ENCODE measurements around the gene GDPGP1. TPM values are rescaled to one million over a fixed set of nuclear protein-coding genes. Genes with fewer than 3 reads are reported as not detected.
A peak's percentile ranks its signal among the peaks of the same experiment; 100 is the strongest.
"Not testable (repeated sequence)": the region's sequence is repeated elsewhere in the genome, so short reads cannot be mapped to it uniquely, and the experiment has no call there.

Gene GDPGP1, protein sequence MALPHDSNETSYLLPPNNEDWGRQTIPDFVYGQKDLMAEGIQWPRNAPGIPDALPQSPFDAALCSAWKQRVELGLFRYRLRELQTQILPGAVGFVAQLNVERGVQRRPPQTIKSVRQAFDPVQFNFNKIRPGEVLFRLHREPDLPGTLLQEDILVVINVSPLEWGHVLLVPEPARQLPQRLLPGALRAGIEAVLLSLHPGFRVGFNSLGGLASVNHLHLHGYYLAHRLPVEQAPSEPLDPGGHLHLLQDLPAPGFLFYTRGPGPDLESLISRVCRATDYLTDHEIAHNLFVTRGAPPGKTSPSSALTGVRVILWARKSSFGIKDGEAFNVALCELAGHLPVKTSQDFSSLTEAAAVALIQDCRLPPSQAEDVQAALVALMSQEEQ
- polyA plus RNA-seq = 1 to 10 TPM; 2.1 to 2.2 TPM

DNA sequence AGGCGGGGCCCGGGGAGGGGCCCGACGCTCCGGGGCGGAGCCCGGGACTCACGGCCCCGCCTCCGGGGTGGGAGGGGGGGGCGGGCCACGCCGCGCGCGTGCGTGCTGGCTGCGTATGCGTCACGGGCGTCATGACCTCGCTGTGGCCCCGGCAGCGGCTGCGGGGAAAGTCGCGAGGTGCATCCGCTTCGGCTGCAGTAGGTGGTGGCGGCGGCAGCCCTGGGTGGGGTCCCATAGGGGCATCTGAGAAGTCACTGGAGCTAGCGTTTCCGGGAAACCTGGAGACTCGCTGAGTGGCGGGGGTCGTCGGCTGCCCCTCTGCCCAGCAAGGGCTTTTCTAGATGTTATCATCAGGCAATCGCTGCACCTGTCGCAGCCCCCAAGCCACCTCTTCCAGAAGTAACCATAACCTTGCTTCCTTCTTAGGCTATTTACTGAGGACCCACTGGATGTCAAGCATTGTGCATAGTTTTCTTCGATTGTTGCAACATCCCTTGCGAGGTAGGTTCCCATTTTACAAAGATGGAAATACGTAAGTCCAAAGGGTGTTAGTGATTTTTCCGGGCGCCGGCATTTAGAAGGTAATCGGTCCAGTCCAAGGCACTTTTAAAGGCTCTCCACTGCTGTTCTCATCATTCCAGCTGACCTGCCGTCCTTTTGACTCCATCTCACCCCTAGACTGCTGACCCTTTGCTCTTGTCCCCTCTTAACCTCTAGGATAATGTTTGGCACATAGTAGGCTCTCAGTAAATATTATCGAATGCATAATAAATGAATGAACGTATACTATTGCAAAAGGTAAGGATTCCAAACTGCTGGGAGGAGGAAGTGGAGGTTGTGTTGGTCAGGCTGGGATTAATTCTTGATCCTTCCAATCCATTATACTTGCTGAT lies at the start of gene GDPGP1:
Gene GDPGP1, plus strand, starts transcription at position 114 of the 893 bp plus-strand sequence. CDS start 6,700 bp downstream, outside the sequence.
- peaks cover 4 to 23% of the 10 kb centered on the region in 2 donors for H3K4me1 ChIP-seq (ENCODE audit: control insufficient read depth in 2 of 2, insufficient read depth in 2 of 2, low read length in 1 of 2)
- WGBS, 2 donors = 2 to 4% methylated on average over 49 of the region's 49 CpGs
- H3K36me3 ChIP-seq (ENCODE audit: control insufficient read depth in 2 of 2, insufficient read depth in 2 of 2, low read length in 1 of 2) = peaks cover 0 to 13% of the 10 kb centered on the region in 2 donors

DNA sequence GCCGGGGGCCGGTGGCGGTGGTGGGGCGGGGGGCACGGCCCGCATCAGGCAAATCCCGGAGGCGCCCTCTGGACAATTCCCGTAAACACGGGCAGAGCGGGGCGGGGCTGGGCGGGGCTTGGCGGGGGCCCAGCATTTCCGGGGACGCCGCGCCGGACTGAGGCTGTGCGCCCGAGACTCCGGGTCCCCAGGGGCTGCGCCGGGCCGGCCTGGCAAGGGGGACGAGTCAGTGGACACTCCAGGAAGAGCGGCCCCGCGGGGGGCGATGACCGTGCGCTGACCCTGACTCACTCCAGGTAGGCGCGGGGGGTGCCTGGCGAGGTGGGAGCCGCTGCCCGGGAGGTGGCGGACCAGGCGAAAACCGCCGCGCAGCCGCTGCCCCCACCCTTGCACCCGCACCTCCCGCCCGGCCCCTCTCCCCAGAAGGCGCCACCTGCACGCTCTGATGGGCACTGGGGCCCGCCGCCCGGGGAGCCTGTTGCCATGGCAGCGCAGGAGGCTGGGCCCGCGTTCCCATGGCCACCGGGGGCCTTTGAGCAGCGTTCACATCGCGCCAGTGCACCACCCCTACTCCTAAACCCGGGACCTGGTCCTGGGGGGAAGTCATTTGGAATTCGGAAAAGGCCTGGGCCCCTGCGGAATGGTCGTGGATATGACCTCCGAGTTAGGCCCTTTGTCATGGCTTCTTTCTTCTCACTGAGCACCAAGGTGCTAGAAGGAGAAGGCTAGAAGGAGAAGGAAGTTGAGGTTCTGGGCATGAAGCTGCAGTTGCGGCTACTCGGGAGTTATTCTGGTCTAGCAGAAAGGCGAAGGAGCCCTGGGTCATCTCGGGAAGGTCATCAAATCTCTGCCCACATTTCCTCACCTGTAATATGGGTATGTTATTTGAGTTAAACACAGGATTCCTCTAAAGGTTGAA lies 49.0 kb upstream of the GDPGP1 start:
- peak overlapping the region; percentile 78 to 90 for H3K4me3 ChIP-seq (ENCODE audit: low read depth in 1 of 2, low read length in 2 of 2)
- peaks cover 5 to 11% of the 10 kb centered on the region in 2 donors for H3K4me1 ChIP-seq (ENCODE audit: control insufficient read depth in 2 of 2, insufficient read depth in 2 of 2, low read length in 1 of 2)
- H3K27ac ChIP-seq (ENCODE audit: low read depth in 2 of 2, low read length in 1 of 2) = peak overlapping the region; percentile 97 to 99
- no peaks in the 10 kb centered on the region for H3K36me3 ChIP-seq (ENCODE audit: control insufficient read depth in 2 of 2, insufficient read depth in 2 of 2, low read length in 1 of 2)
- 4 to 5% methylated on average over 47 to 67 of the region's 67 CpGs for WGBS, 2 donors
- no peaks in the 10 kb centered on the region for H3K9me3 ChIP-seq (ENCODE audit: control insufficient read depth in 2 of 2, insufficient read depth in 1 of 2, low read depth in 1 of 2, low read length in 1 of 2)
- no peaks in the 10 kb centered on the region for H3K27me3 ChIP-seq (ENCODE audit: control insufficient read depth in 1 of 2, insufficient read depth in 2 of 2, low read length in 2 of 2)

More for the DNA sequence above, at the start of gene GDPGP1:
- Histone ChIP-seq H3K9me3 (ENCODE audit: control insufficient read depth in 2 of 2, insufficient read depth in 1 of 2, low read depth in 1 of 2, low read length in 1 of 2) (no peaks in the 10 kb centered on the region), H3K27ac (ENCODE audit: low read depth in 2 of 2, low read length in 1 of 2) (peak within 1 kb of the TSS; percentile 94 to 98), H3K4me3 (ENCODE audit: low read depth in 1 of 2, low read length in 2 of 2) (peak within 1 kb of the TSS; percentile 60 to 74), H3K27me3 (ENCODE audit: control insufficient read depth in 1 of 2, insufficient read depth in 2 of 2, low read length in 2 of 2) (no peaks in the 10 kb centered on the region)

DNA sequence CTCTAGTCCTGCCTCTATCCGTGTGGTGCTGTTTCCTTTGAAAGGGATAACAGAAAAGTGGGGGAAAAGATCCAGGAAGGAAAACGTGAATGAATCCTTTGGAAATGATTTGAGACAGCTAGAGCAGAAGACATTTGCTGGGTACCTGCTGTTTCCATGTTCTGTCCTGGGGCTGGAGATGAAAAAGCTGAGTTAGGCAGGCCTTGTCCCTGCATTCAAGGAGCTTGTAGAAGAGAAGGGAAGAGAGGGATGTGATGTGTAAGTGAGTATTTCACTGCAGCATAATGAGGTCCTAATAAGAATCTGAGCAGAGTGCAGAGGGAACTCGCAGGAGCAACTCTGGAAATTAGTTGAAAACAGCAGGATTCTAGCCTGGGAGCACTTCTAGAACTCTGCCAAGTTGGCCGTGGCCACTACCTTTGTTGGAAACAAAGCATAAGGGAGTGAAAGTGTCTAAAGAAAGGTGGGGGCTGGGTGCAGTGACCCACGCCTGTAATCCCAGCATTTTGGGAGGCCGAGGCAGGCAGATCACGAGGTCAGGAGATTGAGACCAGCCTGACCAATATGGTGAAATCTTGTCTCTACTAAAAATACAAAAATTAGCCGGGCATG lies 46.6 kb upstream of the GDPGP1 start:
- Histone ChIP-seq H3K9me3 (ENCODE audit: control insufficient read depth in 2 of 2, insufficient read depth in 1 of 2, low read depth in 1 of 2, low read length in 1 of 2) (no peaks in the 10 kb centered on the region), H3K27ac (ENCODE audit: low read depth in 2 of 2, low read length in 1 of 2) (peak overlapping the region; percentile 66 to 89), H3K27me3 (ENCODE audit: control insufficient read depth in 1 of 2, insufficient read depth in 2 of 2, low read length in 2 of 2) (no peaks in the 10 kb centered on the region), H3K36me3 (ENCODE audit: control insufficient read depth in 2 of 2, insufficient read depth in 2 of 2, low read length in 1 of 2) (no peaks in the 10 kb centered on the region), H3K4me1 (ENCODE audit: control insufficient read depth in 2 of 2, insufficient read depth in 2 of 2, low read length in 1 of 2) (peaks cover 15 to 30% of the 10 kb centered on the region in 2 donors), H3K4me3 (ENCODE audit: low read depth in 1 of 2, low read length in 2 of 2) (peak overlapping the region in 1 of 2 donors; percentile 21)
- WGBS, 2 donors = 44 to 56% methylated on average over 8 of the region's 8 CpGs

DNA sequence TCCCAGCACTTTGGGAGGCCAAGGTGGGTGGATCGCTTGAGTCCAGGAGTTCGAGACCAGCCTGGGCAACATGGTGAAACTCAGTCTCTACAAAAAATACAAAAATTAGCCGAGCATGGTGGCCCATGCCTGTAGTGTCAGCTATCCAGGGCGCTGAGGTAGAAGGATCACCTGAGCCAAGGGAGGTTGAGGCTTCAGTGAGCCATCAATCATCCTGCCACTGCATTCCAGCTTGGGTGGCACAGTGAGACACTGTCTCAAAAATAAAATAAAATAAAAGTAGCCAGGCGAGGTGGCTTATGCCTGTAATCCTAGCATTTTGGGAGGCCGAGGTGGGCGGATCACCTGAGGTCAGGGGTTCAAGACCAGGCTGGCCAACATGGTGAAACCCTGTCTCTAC lies 45.9 kb upstream of the GDPGP1 start:
- H3K4me3 ChIP-seq (ENCODE audit: low read depth in 1 of 2, low read length in 2 of 2); H3K9me3 ChIP-seq (ENCODE audit: control insufficient read depth in 2 of 2, insufficient read depth in 1 of 2, low read depth in 1 of 2, low read length in 1 of 2); H3K36me3 ChIP-seq (ENCODE audit: control insufficient read depth in 2 of 2, insufficient read depth in 2 of 2, low read length in 1 of 2); H3K27me3 ChIP-seq (ENCODE audit: control insufficient read depth in 1 of 2, insufficient read depth in 2 of 2, low read length in 2 of 2): not testable (repeated sequence)
- Histone ChIP-seq H3K27ac (ENCODE audit: low read depth in 2 of 2, low read length in 1 of 2) (peak overlapping the region; percentile 52 to 73), H3K4me1 (ENCODE audit: control insufficient read depth in 2 of 2, insufficient read depth in 2 of 2, low read length in 1 of 2) (peaks cover 15 to 30% of the 10 kb centered on the region in 2 donors)
- 86 to 89% methylated on average over 7 of the region's 7 CpGs for WGBS, 2 donors

DNA sequence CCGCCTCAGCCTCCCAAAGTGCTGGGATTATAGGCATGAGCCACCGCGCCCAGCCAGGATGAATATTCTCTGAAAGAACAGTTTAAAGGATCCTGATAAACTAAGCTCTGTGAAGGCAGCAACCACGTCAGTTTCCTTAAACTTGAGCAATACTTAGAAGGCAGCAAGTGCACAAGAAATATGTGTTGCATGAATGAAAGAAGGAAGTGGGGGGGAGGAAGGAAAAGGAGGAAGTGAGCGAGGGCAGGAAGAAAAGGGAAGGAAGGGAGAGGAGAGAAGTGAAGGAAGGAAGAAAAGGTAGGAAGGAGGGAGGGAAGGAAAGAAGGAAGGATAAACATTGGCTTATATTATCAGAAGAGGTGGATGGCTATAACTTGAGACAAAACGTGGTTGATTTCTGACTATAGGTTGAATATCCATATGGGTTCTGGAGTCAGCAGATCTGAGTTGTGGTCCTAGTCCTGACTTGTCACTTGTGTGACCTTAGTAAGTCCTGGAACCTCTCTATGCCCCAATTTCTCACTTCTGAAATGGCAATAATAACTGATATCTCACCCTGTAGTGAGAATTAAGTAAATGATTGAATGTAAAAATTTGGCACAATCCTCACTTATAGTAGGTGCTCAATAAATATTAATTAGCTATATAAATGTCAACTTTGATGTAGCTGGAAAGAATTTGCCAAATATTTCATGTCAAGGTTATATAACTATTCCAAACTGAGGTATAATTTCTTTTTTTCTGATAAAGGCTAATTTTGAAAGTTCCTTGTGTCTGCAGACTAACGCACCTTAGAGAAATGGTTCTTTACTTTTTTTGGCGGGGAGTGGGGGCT lies 44.9 kb upstream of the GDPGP1 start:
- H3K36me3 ChIP-seq (ENCODE audit: control insufficient read depth in 2 of 2, insufficient read depth in 2 of 2, low read length in 1 of 2) = no peaks in the 10 kb centered on the region
- no peaks in the 10 kb centered on the region for H3K9me3 ChIP-seq (ENCODE audit: control insufficient read depth in 2 of 2, insufficient read depth in 1 of 2, low read depth in 1 of 2, low read length in 1 of 2)
- 61 to 65% methylated on average over 8 of the region's 8 CpGs for WGBS, 2 donors
- H3K27ac ChIP-seq (ENCODE audit: low read depth in 2 of 2, low read length in 1 of 2) = peak overlapping the region; percentile 93 to 96
- no peak overlapping the region for H3K4me3 ChIP-seq (ENCODE audit: low read depth in 1 of 2, low read length in 2 of 2)
- peaks cover 15 to 32% of the 10 kb centered on the region in 2 donors for H3K4me1 ChIP-seq (ENCODE audit: control insufficient read depth in 2 of 2, insufficient read depth in 2 of 2, low read length in 1 of 2)
- no peaks in the 10 kb centered on the region for H3K27me3 ChIP-seq (ENCODE audit: control insufficient read depth in 1 of 2, insufficient read depth in 2 of 2, low read length in 2 of 2)

DNA sequence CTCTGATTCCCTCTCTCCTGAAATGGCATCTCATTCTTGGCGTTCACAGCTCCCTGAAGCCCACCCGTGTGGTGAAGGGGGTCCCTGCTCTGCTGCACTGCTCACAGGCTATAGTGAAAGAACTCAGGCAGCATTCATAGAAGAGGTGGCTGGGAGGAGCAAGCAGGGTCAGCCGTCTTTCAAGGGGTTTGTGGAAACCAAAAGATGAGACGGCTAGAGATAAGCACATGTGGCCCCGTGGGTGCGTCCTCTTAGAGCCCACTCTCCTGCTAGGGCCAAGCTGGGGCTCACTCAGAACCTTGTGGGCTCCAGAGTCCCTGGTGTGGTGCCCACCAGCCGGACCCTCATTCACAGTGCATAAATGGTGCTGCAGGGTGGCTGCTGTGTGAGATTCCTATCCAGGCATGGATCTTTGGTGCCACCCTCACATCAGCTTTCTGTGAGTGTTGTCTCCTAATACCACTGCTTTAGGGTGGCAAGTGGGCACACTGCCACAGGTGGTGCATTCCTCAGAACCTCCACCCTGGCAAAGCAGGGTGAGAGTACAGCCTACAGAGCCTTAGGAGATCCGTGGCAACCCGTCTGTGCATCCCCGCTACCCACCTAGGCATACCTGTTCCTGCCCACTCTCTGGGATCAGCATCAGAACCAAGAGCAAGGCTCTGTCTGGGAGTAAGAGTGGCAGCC lies 44.1 kb upstream of the GDPGP1 start:
- peaks cover 15 to 32% of the 10 kb centered on the region in 2 donors for H3K4me1 ChIP-seq (ENCODE audit: control insufficient read depth in 2 of 2, insufficient read depth in 2 of 2, low read length in 1 of 2)
- no peak overlapping the region for H3K4me3 ChIP-seq (ENCODE audit: low read depth in 1 of 2, low read length in 2 of 2)
- no peaks in the 10 kb centered on the region for H3K9me3 ChIP-seq (ENCODE audit: control insufficient read depth in 2 of 2, insufficient read depth in 1 of 2, low read depth in 1 of 2, low read length in 1 of 2)
- WGBS, 2 donors = 56 to 66% methylated on average over 10 of the region's 10 CpGs
- H3K27ac ChIP-seq (ENCODE audit: low read depth in 2 of 2, low read length in 1 of 2) = peak overlapping the region; percentile 93 to 96
- no peaks in the 10 kb centered on the region for H3K27me3 ChIP-seq (ENCODE audit: control insufficient read depth in 1 of 2, insufficient read depth in 2 of 2, low read length in 2 of 2)
- H3K36me3 ChIP-seq (ENCODE audit: control insufficient read depth in 2 of 2, insufficient read depth in 2 of 2, low read length in 1 of 2) = peaks cover 0 to under 1% of the 10 kb centered on the region in 2 donors

DNA sequence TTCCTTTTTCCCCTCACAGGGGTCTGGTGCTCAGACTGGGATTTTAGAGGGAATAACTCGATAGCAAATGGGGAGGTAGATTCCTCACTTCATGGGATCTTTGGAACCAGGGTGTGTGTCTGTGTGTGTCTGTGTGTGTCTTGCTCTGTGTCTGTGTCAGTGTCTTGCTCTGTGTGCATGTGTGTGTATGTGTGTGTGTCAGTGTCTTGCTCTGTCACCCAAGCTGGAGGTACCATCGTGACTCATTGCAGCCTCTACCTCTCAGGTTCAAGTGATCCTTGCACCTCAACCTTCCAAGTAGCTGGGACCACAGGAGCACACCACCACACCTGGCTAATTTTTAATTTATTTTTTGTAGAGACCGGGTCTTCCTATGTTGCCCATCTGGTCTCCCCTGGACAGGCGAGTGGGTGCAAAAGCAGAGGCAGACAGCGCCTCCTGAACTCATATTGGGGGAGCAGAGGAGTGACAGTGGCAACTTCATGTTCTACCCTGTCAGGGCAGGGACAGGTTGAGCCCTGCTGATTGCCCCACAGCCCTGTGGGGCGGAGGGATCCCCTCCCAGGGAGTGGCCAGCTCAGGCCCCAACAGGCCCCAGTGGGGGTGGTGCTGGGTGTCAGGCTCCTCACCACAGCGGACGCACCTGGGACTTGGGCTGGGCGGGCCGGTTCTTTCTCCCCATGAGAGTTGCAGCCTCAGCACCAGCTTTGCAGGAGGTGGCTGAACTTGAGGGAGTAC lies 43.2 kb upstream of the GDPGP1 start:
- peaks cover 0 to 6% of the 10 kb centered on the region in 2 donors for H3K36me3 ChIP-seq (ENCODE audit: control insufficient read depth in 2 of 2, insufficient read depth in 2 of 2, low read length in 1 of 2)
- peak overlapping the region; percentile 93 to 96 for H3K27ac ChIP-seq (ENCODE audit: low read depth in 2 of 2, low read length in 1 of 2)
- no peaks in the 10 kb centered on the region for H3K27me3 ChIP-seq (ENCODE audit: control insufficient read depth in 1 of 2, insufficient read depth in 2 of 2, low read length in 2 of 2)
- WGBS, 2 donors = 55 to 56% methylated on average over 10 of the region's 10 CpGs
- peaks cover 15 to 32% of the 10 kb centered on the region in 2 donors for H3K4me1 ChIP-seq (ENCODE audit: control insufficient read depth in 2 of 2, insufficient read depth in 2 of 2, low read length in 1 of 2)
- H3K4me3 ChIP-seq (ENCODE audit: low read depth in 1 of 2, low read length in 2 of 2) = no peak overlapping the region
- H3K9me3 ChIP-seq (ENCODE audit: control insufficient read depth in 2 of 2, insufficient read depth in 1 of 2, low read depth in 1 of 2, low read length in 1 of 2) = no peaks in the 10 kb centered on the region

Measured in esophagus (tissue), 2 donors.